ENCODE results near the gene KRT80.

Gene KRT80

GRCh38 chr12:52141875-52142274 is 49.9 kb downstream of the KRT80 start:
- no peaks in the 10 kb centered on the region for H3K27me3 ChIP-seq (ENCODE audit: insufficient read depth, low read length)
- H2AFZ ChIP-seq (ENCODE audit: low read depth, low read length): no peak overlapping the region
- no peak overlapping the region for H3K4me3 ChIP-seq (ENCODE audit: low read length)
- no peaks in the 10 kb centered on the region for H3K9me3 ChIP-seq (ENCODE audit: low read length)
- H3K4me1 ChIP-seq (ENCODE audit: insufficient read depth, low read length): peaks cover 5% of the 10 kb centered on the region
- H3K36me3 ChIP-seq (ENCODE audit: insufficient read depth, low read length): no peaks in the 10 kb centered on the region

- H3K4me1 ChIP-seq (ENCODE audit: insufficient read depth, low read length): peaks cover 5% of the 10 kb centered on the region
- no peak overlapping the region for H2AFZ ChIP-seq (ENCODE audit: low read depth, low read length)
- no peaks in the 10 kb centered on the region for H3K36me3 ChIP-seq (ENCODE audit: insufficient read depth, low read length)
- H3K9me3 ChIP-seq (ENCODE audit: low read length): no peaks in the 10 kb centered on the region
- H3K27me3 ChIP-seq (ENCODE audit: insufficient read depth, low read length): no peaks in the 10 kb centered on the region
- no peak overlapping the region for H3K4me3 ChIP-seq (ENCODE audit: low read length)
Measured at GRCh38 chr12:52141306-52141705, 50.5 kb downstream of the KRT80 start.

- Histone ChIP-seq H2AFZ (ENCODE audit: low read depth, low read length) (no peak overlapping the region), H3K4me3 (ENCODE audit: low read length) (no peak overlapping the region), H3K4me1 (ENCODE audit: insufficient read depth, low read length) (peaks cover 5% of the 10 kb centered on the region), H3K27me3 (ENCODE audit: insufficient read depth, low read length) (no peaks in the 10 kb centered on the region), H3K9me3 (ENCODE audit: low read length) (no peaks in the 10 kb centered on the region), H3K36me3 (ENCODE audit: insufficient read depth, low read length) (no peaks in the 10 kb centered on the region)
Measured at GRCh38 chr12:52139579-52140062, 52.2 kb downstream of the KRT80 start.

- no peaks in the 10 kb centered on the region for H3K27me3 ChIP-seq (ENCODE audit: insufficient read depth, low read length)
- no peak overlapping the region for H2AFZ ChIP-seq (ENCODE audit: low read depth, low read length)
- H3K36me3 ChIP-seq (ENCODE audit: insufficient read depth, low read length): no peaks in the 10 kb centered on the region
- no peaks in the 10 kb centered on the region for H3K9me3 ChIP-seq (ENCODE audit: low read length)
- H3K4me1 ChIP-seq (ENCODE audit: insufficient read depth, low read length): peaks cover 5% of the 10 kb centered on the region
- no peak overlapping the region for H3K4me3 ChIP-seq (ENCODE audit: low read length)
Measured at GRCh38 chr12:52139147-52139546, 52.7 kb downstream of the KRT80 start.

GRCh38 chr12:52137746-52138145 is 54.1 kb downstream of the KRT80 start:
- H3K27me3 ChIP-seq (ENCODE audit: insufficient read depth, low read length): no peaks in the 10 kb centered on the region
- H3K4me3 ChIP-seq (ENCODE audit: low read length): no peak overlapping the region
- H2AFZ ChIP-seq (ENCODE audit: low read depth, low read length): no peak overlapping the region
- peaks cover 5% of the 10 kb centered on the region for H3K4me1 ChIP-seq (ENCODE audit: insufficient read depth, low read length)
- no peaks in the 10 kb centered on the region for H3K9me3 ChIP-seq (ENCODE audit: low read length)
- H3K36me3 ChIP-seq (ENCODE audit: insufficient read depth, low read length): no peaks in the 10 kb centered on the region

GRCh38 chr12:52132754-52133161 is 59.1 kb downstream of the KRT80 start:
- no peak overlapping the region for H2AFZ ChIP-seq (ENCODE audit: low read depth, low read length)
- H3K4me3 ChIP-seq (ENCODE audit: low read length): no peak overlapping the region

GRCh38 chr12:52130711-52131110 is 61.1 kb downstream of the KRT80 start:
- no peaks in the 10 kb centered on the region for H3K36me3 ChIP-seq (ENCODE audit: insufficient read depth, low read length)
- no peak overlapping the region for H3K4me3 ChIP-seq (ENCODE audit: low read length)
- H3K27me3 ChIP-seq (ENCODE audit: insufficient read depth, low read length): no peaks in the 10 kb centered on the region
- peaks cover 3% of the 10 kb centered on the region for H3K4me1 ChIP-seq (ENCODE audit: insufficient read depth, low read length)
- no peaks in the 10 kb centered on the region for H3K9me3 ChIP-seq (ENCODE audit: low read length)
- H2AFZ ChIP-seq (ENCODE audit: low read depth, low read length): no peak overlapping the region

More at GRCh38 chr12:52132754-52133161, 59.1 kb downstream of the KRT80 start:
- Histone ChIP-seq H3K9me3 (ENCODE audit: low read length) (no peaks in the 10 kb centered on the region), H3K4me1 (ENCODE audit: insufficient read depth, low read length) (no peaks in the 10 kb centered on the region), H3K36me3 (ENCODE audit: insufficient read depth, low read length) (no peaks in the 10 kb centered on the region), H3K27me3 (ENCODE audit: insufficient read depth, low read length) (no peaks in the 10 kb centered on the region)

GRCh38 chr12:52127683-52128450 is 63.9 kb downstream of the KRT80 start:
- Histone ChIP-seq H3K4me3 (ENCODE audit: low read length) (no peak overlapping the region), H3K4me1 (ENCODE audit: insufficient read depth, low read length) (peaks cover 12% of the 10 kb centered on the region), H2AFZ (ENCODE audit: low read depth, low read length) (no peak overlapping the region), H3K36me3 (ENCODE audit: insufficient read depth, low read length) (no peaks in the 10 kb centered on the region), H3K27me3 (ENCODE audit: insufficient read depth, low read length) (peaks cover 12% of the 10 kb centered on the region), H3K9me3 (ENCODE audit: low read length) (no peaks in the 10 kb centered on the region)

GRCh38 chr12:52126605-52127578 is 64.9 kb downstream of the KRT80 start:
- H3K4me1 ChIP-seq (ENCODE audit: insufficient read depth, low read length): peaks cover 12% of the 10 kb centered on the region
- no peaks in the 10 kb centered on the region for H3K9me3 ChIP-seq (ENCODE audit: low read length)
- H3K4me3 ChIP-seq (ENCODE audit: low read length): no peak overlapping the region
- H3K27me3 ChIP-seq (ENCODE audit: insufficient read depth, low read length): peaks cover 14% of the 10 kb centered on the region
- no peak overlapping the region for H2AFZ ChIP-seq (ENCODE audit: low read depth, low read length)
- no peaks in the 10 kb centered on the region for H3K36me3 ChIP-seq (ENCODE audit: insufficient read depth, low read length)

- peaks cover 14% of the 10 kb centered on the region for H3K27me3 ChIP-seq (ENCODE audit: insufficient read depth, low read length)
- H3K36me3 ChIP-seq (ENCODE audit: insufficient read depth, low read length): no peaks in the 10 kb centered on the region
- H2AFZ ChIP-seq (ENCODE audit: low read depth, low read length): no peak overlapping the region
- no peaks in the 10 kb centered on the region for H3K9me3 ChIP-seq (ENCODE audit: low read length)
- peaks cover 12% of the 10 kb centered on the region for H3K4me1 ChIP-seq (ENCODE audit: insufficient read depth, low read length)
- H3K4me3 ChIP-seq (ENCODE audit: low read length): no peak overlapping the region
Measured at GRCh38 chr12:52126050-52126604, 65.7 kb downstream of the KRT80 start.

GRCh38 chr12:52125476-52125900 is 66.3 kb downstream of the KRT80 start:
- Histone ChIP-seq H3K36me3 (ENCODE audit: insufficient read depth, low read length) (no peaks in the 10 kb centered on the region), H3K4me3 (ENCODE audit: low read length) (no peak overlapping the region), H3K27me3 (ENCODE audit: insufficient read depth, low read length) (peaks cover 14% of the 10 kb centered on the region), H2AFZ (ENCODE audit: low read depth, low read length) (no peak overlapping the region), H3K4me1 (ENCODE audit: insufficient read depth, low read length) (peaks cover 12% of the 10 kb centered on the region), H3K9me3 (ENCODE audit: low read length) (no peaks in the 10 kb centered on the region)

- Histone ChIP-seq H2AFZ (ENCODE audit: low read depth, low read length) (no peak overlapping the region), H3K4me3 (ENCODE audit: low read length) (no peak overlapping the region)
Measured at GRCh38 chr12:52123487-52124186, 68.2 kb downstream of the KRT80 start.

More at GRCh38 chr12:52123487-52124186, 68.2 kb downstream of the KRT80 start:
- peaks cover 12% of the 10 kb centered on the region for H3K4me1 ChIP-seq (ENCODE audit: insufficient read depth, low read length)
- H3K27me3 ChIP-seq (ENCODE audit: insufficient read depth, low read length): peaks cover 20% of the 10 kb centered on the region
- no peaks in the 10 kb centered on the region for H3K9me3 ChIP-seq (ENCODE audit: low read length)
- no peaks in the 10 kb centered on the region for H3K36me3 ChIP-seq (ENCODE audit: insufficient read depth, low read length)
